RWPE2 (cell line): Measurements from ENCODE around the gene MEGF8.

Source experiments
- ATAC-seq: fragments of 200-7000 bp; cut with Tn5 transposase; 3 replicates; pipeline ENCODE4 v1.9.1; 2021; ENCODE audit warnings: low read depth
- DNase-seq: peaks from one replicate; pipeline ENCODE4 v3.0.0-alpha.2; 2020; ENCODE audit warnings: low spot score
- H3K27ac ChIP-seq: fragments of 450-650 bp; 2 replicates; pipeline ENCODE4 v1.5.1; 2017; ENCODE audit warnings: mild to moderate bottlenecking; ENCODE audit not compliant: poor library complexity, severe bottlenecking
- H3K27me3 ChIP-seq: fragments of 250-450 bp; sonication (Bioruptor Pico); 2 replicates; pipeline ENCODE4 v1.5.1; 2021; ENCODE audit warnings: mild to moderate bottlenecking, moderate library complexity; ENCODE audit not compliant: insufficient read depth, poor library complexity, severe bottlenecking
- H3K36me3 ChIP-seq: fragments of 250-450 bp; sonication (Bioruptor Pico); 2 replicates; pipeline ENCODE4 v1.5.1; 2020; ENCODE audit warnings: low read depth, mild to moderate bottlenecking, moderate library complexity
- H3K4me1 ChIP-seq: fragments of 250-450 bp; sonication (Bioruptor Pico); 2 replicates; pipeline ENCODE4 v1.5.1; 2021; ENCODE audit warnings: mild to moderate bottlenecking, moderate library complexity; ENCODE audit not compliant: insufficient read depth, poor library complexity, severe bottlenecking
- H3K4me3 ChIP-seq: fragments of 250-450 bp; sonication (Bioruptor Pico); 2 replicates; pipeline ENCODE4 v1.5.1; 2021; ENCODE audit warnings: mild to moderate bottlenecking, moderate library complexity; ENCODE audit not compliant: severe bottlenecking
- H3K9me3 ChIP-seq: fragments of 250-450 bp; sonication (Bioruptor Pico); 2 replicates; pipeline ENCODE4 v1.5.1; 2021; ENCODE audit warnings: mild to moderate bottlenecking, moderate library complexity; ENCODE audit not compliant: severe bottlenecking
- CTCF ChIP-seq: fragments of 450-650 bp; IDR thresholded peaks from one replicate; pipeline ENCODE4 v1.5.1; 2017; ENCODE audit warnings: mild to moderate bottlenecking, moderate library complexity; ENCODE audit not compliant: poor library complexity, severe bottlenecking

The MEGF8 gene

GRCh38 chr19:42325896-42326771 is 699 bp downstream of the MEGF8 start:
- ATAC-seq, result peak; percentile 21
- TF ChIP-seq CTCF, result no peak
- H3K36me3 ChIP-seq, result no peaks in the 10 kb centered on the region
- peak overlapping the region; percentile 69 for H3K4me3 ChIP-seq
- peaks cover 3% of the 10 kb centered on the region for H3K4me1 ChIP-seq
- H3K27ac ChIP-seq, result peak overlapping the region; percentile 33
- no peaks in the 10 kb centered on the region for H3K9me3 ChIP-seq
- DNase-seq, result no peak
- no peaks in the 10 kb centered on the region for H3K27me3 ChIP-seq

- no peak for ATAC-seq
- H3K27ac ChIP-seq, result no peak overlapping the region
- no peak for TF ChIP-seq CTCF
- no peak for DNase-seq
- H3K4me3 ChIP-seq, result no peak overlapping the region
- no peaks in the 10 kb centered on the region for H3K27me3 ChIP-seq
- H3K36me3 ChIP-seq, result no peaks in the 10 kb centered on the region
- H3K4me1 ChIP-seq, result peaks cover 3% of the 10 kb centered on the region
- no peaks in the 10 kb centered on the region for H3K9me3 ChIP-seq
Observed at GRCh38 chr19:42326969-42327368, 1.5 kb downstream of the MEGF8 start.

GRCh38 chr19:42327381-42327780 is 1.9 kb downstream of the MEGF8 start:
- DNase-seq (no peak), ATAC-seq (no peak)
- no peaks in the 10 kb centered on the region for H3K36me3 ChIP-seq
- no peak overlapping the region for H3K27ac ChIP-seq
- TF ChIP-seq CTCF, result no peak
- peaks cover 3% of the 10 kb centered on the region for H3K4me1 ChIP-seq
- H3K27me3 ChIP-seq, result no peaks in the 10 kb centered on the region
- H3K4me3 ChIP-seq, result no peak overlapping the region
- no peaks in the 10 kb centered on the region for H3K9me3 ChIP-seq

- Histone ChIP-seq H3K27ac (no peak overlapping the region), H3K27me3 (no peaks in the 10 kb centered on the region), H3K9me3 (no peaks in the 10 kb centered on the region), H3K36me3 (no peaks in the 10 kb centered on the region), H3K4me3 (no peak overlapping the region), H3K4me1 (peaks cover 3% of the 10 kb centered on the region)
- ATAC-seq, result no peak
- TF ChIP-seq CTCF, result no peak
- DNase-seq, result no peak
Observed at GRCh38 chr19:42328106-42328505, 2.7 kb downstream of the MEGF8 start.

- TF ChIP-seq CTCF, result no peak
- Histone ChIP-seq H3K4me3 (no peak overlapping the region), H3K27me3 (no peaks in the 10 kb centered on the region), H3K9me3 (no peaks in the 10 kb centered on the region), H3K27ac (no peak overlapping the region), H3K4me1 (peaks cover 3% of the 10 kb centered on the region), H3K36me3 (no peaks in the 10 kb centered on the region)
- no peak for ATAC-seq
- no peak for DNase-seq
Observed at GRCh38 chr19:42328854-42329253, 3.4 kb downstream of the MEGF8 start.
